CD4-positive, alpha-beta memory T cell (primary cell): ENCODE data around the gene TEX44. TPM values are rescaled to one million over a fixed set of nuclear protein-coding genes. Genes with fewer than 3 reads are reported as not detected.
"Not testable (repeated sequence)": the region's sequence is repeated elsewhere in the genome, so short reads cannot be mapped to it uniquely, and the experiment has no call there.

ENCODE experiments used
- CTCF ChIA-PET: fragments of 350-600 bp; sonication (Branson Sonifier 250); formaldehyde crosslinking; loops from one replicate; lab custom pipeline; 2021; ENCODE audit warnings: inconsistent platforms; ENCODE audit not compliant: partially characterized antibody; lab: Charles Lee
- POLR2A ChIA-PET: fragments of 350-600 bp; sonication (Branson Sonifier 250); formaldehyde crosslinking; loops from one replicate; lab custom pipeline; 2021; ENCODE audit not compliant: partially characterized antibody; lab: Charles Lee
- DNase-seq, 5 donors: peaks; one replicate each; pipeline versions ENCODE4 v3.0.0 to v3.0.0-alpha.2; 2020 to 2022; ENCODE audit warnings: mixed read lengths in 1 of 5
- H3K27ac ChIP-seq: one replicate; pipeline ENCODE4 v1.7.0; 2013; ENCODE audit warnings: low read depth, low read length
- H3K27me3 ChIP-seq: 2 replicates; pipeline ENCODE4 v1.7.0; 2013; ENCODE audit warnings: mild to moderate bottlenecking, low read length, moderate library complexity; ENCODE audit not compliant: insufficient read depth
- H3K36me3 ChIP-seq: 2 replicates; pipeline ENCODE4 v1.7.0; 2013; ENCODE audit warnings: mild to moderate bottlenecking, low read length, moderate library complexity; ENCODE audit not compliant: insufficient read depth
- H3K4me1 ChIP-seq: 2 replicates; pipeline ENCODE4 v1.7.0; 2013; ENCODE audit warnings: mild to moderate bottlenecking, low read length, moderate library complexity; ENCODE audit not compliant: insufficient read depth
- H3K4me3 ChIP-seq, 2 donors: one replicate each; pipeline ENCODE4 v1.7.0; 2013; ENCODE audit warnings: low read length in 2 of 2, mild to moderate bottlenecking in 1 of 2
- H3K9me3 ChIP-seq, 2 donors: one replicate each; pipeline ENCODE4 v1.7.0; 2013; ENCODE audit warnings: low read length in 2 of 2, control low read depth in 1 of 2; ENCODE audit not compliant: control insufficient read depth in 1 of 2
- H3K27ac Mint-ChIP-seq, 7 donors: one replicate each; pipeline ENCODE4 v1.8.0; 2020 to 2021; ENCODE audit warnings: mixed read lengths in 7 of 7, mild to moderate bottlenecking in 6 of 7, inconsistent platforms in 3 of 7, moderate library complexity in 3 of 7
- H3K27me3 Mint-ChIP-seq, 2 donors: one replicate each; pipeline ENCODE4 v1.8.0; 2020 to 2021; ENCODE audit warnings: mixed read lengths in 2 of 2
- H3K36me3 Mint-ChIP-seq, 2 donors: one replicate each; pipeline ENCODE4 v1.8.0; 2020 to 2021; ENCODE audit warnings: mixed read lengths in 2 of 2, inconsistent platforms in 1 of 2, mild to moderate bottlenecking in 1 of 2
- H3K4me1 Mint-ChIP-seq, 4 donors: one replicate each; pipeline ENCODE4 v1.8.0; 2020 to 2021; ENCODE audit warnings: mixed read lengths in 4 of 4, mild to moderate bottlenecking in 1 of 4
- H3K4me3 Mint-ChIP-seq, 8 donors: one replicate each; pipeline ENCODE4 v1.8.0; 2020 to 2021; ENCODE audit warnings: mixed read lengths in 8 of 8, mild to moderate bottlenecking in 7 of 8, moderate library complexity in 6 of 8, inconsistent platforms in 3 of 8
- H3K9me3 Mint-ChIP-seq, 8 donors: one replicate each; pipeline ENCODE4 v1.8.0; 2020 to 2021; ENCODE audit warnings: mixed read lengths in 8 of 8, mild to moderate bottlenecking in 5 of 8, inconsistent platforms in 3 of 8, moderate library complexity in 1 of 8
- intact Hi-C: fragments of 100-400 bp; cut with micrococcal nuclease; formaldehyde crosslinking; loops from one replicate; pipeline ENCODE4 v1.15.1; 2023
- polyA plus RNA-seq, 2 donors: library from polyadenylated mRNA; unstranded; fragments of 300-500 nt; fragmentation: Illumina TruSeq; gene quantifications; one replicate each; pipeline ENCODE4 v1.2.3, GENCODE V29; 2021
- total RNA-seq, 2 experiments: library from RNA; stranded (reverse); gene quantifications; one replicate each; pipeline ENCODE4 v1.2.3, GENCODE V29; 2021

Gene TEX44
- total and polyA plus RNA-seq, 4 experiments from 2014 or later = not detected

GRCh38 chr2:231579560-231579959 lies 13.1 kb upstream of the TEX44 start:
- ChIA-PET POLR2A (no interaction called here), CTCF (no interaction called here)
- H3K4me3 ChIP-seq = no peak overlapping the region
- Mint-ChIP-seq H3K4me3 (no peak overlapping the region), H3K27me3 (peaks cover 6 to 7% of the 10 kb centered on the region in 2 donors), H3K27ac (no peak overlapping the region), H3K9me3 (peaks cover 0 to 3% (median 2%) of the 10 kb centered on the region in 8 donors), H3K4me1 (peaks cover 0 to 2% (median 0%) of the 10 kb centered on the region in 4 donors), H3K36me3 (peaks cover 0 to 3% of the 10 kb centered on the region in 2 donors)
- no peaks in the 10 kb centered on the region for H3K4me1 ChIP-seq
- no peaks in the 10 kb centered on the region for H3K9me3 ChIP-seq
- intact Hi-C loops = no loop called here
- H3K36me3 ChIP-seq = no peaks in the 10 kb centered on the region
- no peak for DNase-seq
- H3K27ac ChIP-seq = no peak overlapping the region
- H3K27me3 ChIP-seq = no peaks in the 10 kb centered on the region

DNA sequence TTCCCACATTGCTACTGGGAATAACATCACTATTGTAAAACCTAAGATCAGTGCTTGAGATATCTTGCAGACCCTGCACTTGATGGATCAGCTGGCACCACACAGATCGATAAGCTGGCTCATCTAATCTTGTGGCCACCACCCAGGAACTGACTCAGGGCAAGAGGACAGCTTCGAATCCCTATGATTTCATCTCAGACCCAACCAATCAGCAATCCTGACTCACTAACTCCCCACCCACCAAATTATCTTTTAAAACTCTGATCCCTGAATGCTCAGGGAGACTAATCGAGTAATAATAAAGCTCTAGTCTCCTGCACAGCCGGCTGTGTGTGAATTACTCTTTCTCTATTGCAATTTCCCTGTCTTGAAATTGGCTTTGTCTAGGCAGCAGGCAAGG lies 11.3 kb upstream of the TEX44 start:
- no peak overlapping the region for H3K27ac Mint-ChIP-seq
- no peaks in the 10 kb centered on the region for H3K36me3 ChIP-seq
- POLR2A ChIA-PET = interaction anchor here (0.6 kb wide), 1 partner anchor 395 kb away, joined by 3 read pairs; no protein-coding TSS in a partner anchor
- H3K9me3 ChIP-seq = no peaks in the 10 kb centered on the region
- no peak overlapping the region for H3K4me3 ChIP-seq
- peaks cover 7 to 12% of the 10 kb centered on the region in 2 donors for H3K27me3 Mint-ChIP-seq
- H3K36me3 Mint-ChIP-seq = peaks cover 0 to 3% of the 10 kb centered on the region in 2 donors
- CTCF ChIA-PET = no interaction called here
- DNase-seq = no peak
- peaks cover 0 to 3% (median 2%) of the 10 kb centered on the region in 8 donors for H3K9me3 Mint-ChIP-seq
- no peaks in the 10 kb centered on the region for H3K4me1 ChIP-seq
- no peak overlapping the region for H3K27ac ChIP-seq
- no peak overlapping the region for H3K4me3 Mint-ChIP-seq
- peaks cover 0 to 2% (median 0%) of the 10 kb centered on the region in 4 donors for H3K4me1 Mint-ChIP-seq
- intact Hi-C loops = no loop called here
- H3K27me3 ChIP-seq = no peaks in the 10 kb centered on the region

GRCh38 chr2:231583982-231584381 lies 8.7 kb upstream of the TEX44 start:
- DNase-seq = no peak
- Histone ChIP-seq H3K27me3 (no peaks in the 10 kb centered on the region), H3K4me1 (no peaks in the 10 kb centered on the region), H3K36me3 (no peaks in the 10 kb centered on the region), H3K27ac (no peak overlapping the region), H3K9me3 (no peaks in the 10 kb centered on the region), H3K4me3 (no peak overlapping the region)
- Mint-ChIP-seq H3K27me3 (peaks cover 7 to 12% of the 10 kb centered on the region in 2 donors), H3K4me3 (no peak overlapping the region), H3K36me3 (peaks cover 0 to 3% of the 10 kb centered on the region in 2 donors), H3K27ac (no peak overlapping the region), H3K4me1 (peaks cover 0 to 2% (median 0%) of the 10 kb centered on the region in 4 donors), H3K9me3 (peaks cover 0 to 3% (median 1%) of the 10 kb centered on the region in 8 donors)
- ChIA-PET CTCF (interaction anchor here (1.0 kb wide), 1 partner anchor 26 kb away, joined by 3 read pairs; no protein-coding TSS in a partner anchor), POLR2A (no interaction called here)
- intact Hi-C loops = no loop called here

GRCh38 chr2:231587744-231588143 lies 4.9 kb upstream of the TEX44 start:
- H3K4me3 ChIP-seq, H3K27ac ChIP-seq, POLR2A ChIA-PET, H3K4me1 ChIP-seq, H3K36me3 ChIP-seq, H3K27ac Mint-ChIP-seq, DNase-seq, H3K9me3 ChIP-seq, H3K27me3 Mint-ChIP-seq, H3K4me3 Mint-ChIP-seq, H3K27me3 ChIP-seq, H3K36me3 Mint-ChIP-seq, H3K9me3 Mint-ChIP-seq, CTCF ChIA-PET, H3K4me1 Mint-ChIP-seq, intact Hi-C loops: not testable (repeated sequence)

DNA sequence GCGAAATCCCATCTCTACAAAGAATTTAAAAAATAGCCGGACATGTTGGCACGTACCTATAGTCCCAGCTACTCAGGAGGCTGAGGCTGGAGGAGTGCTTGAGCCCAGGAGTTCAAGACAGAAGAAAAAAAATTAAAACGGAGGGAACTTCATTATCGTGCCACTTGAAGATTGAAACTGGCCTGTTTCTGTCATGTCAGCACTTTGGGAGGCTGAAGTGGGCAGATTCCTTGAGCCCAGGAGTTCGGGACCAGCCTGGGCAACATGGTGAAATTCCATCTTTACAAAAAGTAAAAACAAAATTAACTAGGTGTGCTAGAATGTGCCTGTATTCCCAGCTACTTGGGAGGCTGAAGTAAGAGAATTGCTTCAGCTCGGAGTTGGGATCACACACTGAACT lies 3.0 kb upstream of the TEX44 start:
- H3K36me3 Mint-ChIP-seq = no peaks in the 10 kb centered on the region
- no peaks in the 10 kb centered on the region for H3K4me1 Mint-ChIP-seq
- intact Hi-C loops = no loop called here
- no peak overlapping the region for H3K4me3 Mint-ChIP-seq
- H3K27me3 Mint-ChIP-seq = peaks cover 0 to 6% of the 10 kb centered on the region in 2 donors
- DNase-seq = no peak
- no peak overlapping the region for H3K27ac Mint-ChIP-seq
- ChIA-PET POLR2A (no interaction called here), CTCF (no interaction called here)
- H3K36me3 ChIP-seq = no peaks in the 10 kb centered on the region
- H3K27me3 ChIP-seq = no peaks in the 10 kb centered on the region
- H3K4me1 ChIP-seq = no peaks in the 10 kb centered on the region
- no peaks in the 10 kb centered on the region for H3K9me3 ChIP-seq
- no peaks in the 10 kb centered on the region for H3K9me3 Mint-ChIP-seq
- no peak overlapping the region for H3K27ac ChIP-seq
- H3K4me3 ChIP-seq = no peak overlapping the region

DNA sequence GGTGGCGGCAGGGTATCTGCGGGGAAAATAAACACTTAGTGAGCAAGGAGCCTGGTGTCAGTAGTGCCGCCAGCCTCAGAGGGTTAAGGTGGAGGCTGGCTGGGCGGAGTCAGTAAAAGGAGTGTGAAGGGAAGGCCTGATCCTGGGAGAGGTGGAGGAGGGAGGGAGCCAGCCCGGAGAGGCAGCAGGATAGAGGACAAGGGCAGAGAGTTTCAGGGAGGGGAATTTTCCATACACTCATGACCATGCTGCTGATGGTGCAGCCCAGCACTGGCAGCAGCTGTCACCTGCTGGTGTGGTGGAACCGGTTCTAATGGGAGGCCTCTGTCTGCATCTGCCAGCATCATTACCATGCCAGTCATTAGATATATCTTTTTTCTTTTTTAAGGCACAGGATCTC lies 2.0 kb upstream of the TEX44 start:
- POLR2A ChIA-PET = no interaction called here
- Mint-ChIP-seq H3K27me3 (peaks cover 0 to 6% of the 10 kb centered on the region in 2 donors), H3K9me3 (no peaks in the 10 kb centered on the region), H3K4me3 (no peak overlapping the region), H3K36me3 (no peaks in the 10 kb centered on the region), H3K4me1 (no peaks in the 10 kb centered on the region), H3K27ac (no peak overlapping the region)
- DNase-seq = no peak
- CTCF ChIA-PET = interaction anchor here (0.8 to 3.4 kb wide), 3 partner anchors 11 to 87 kb away, joined by 3 to 19 read pairs (median 3); no protein-coding TSS in a partner anchor
- H3K4me3 ChIP-seq = no peak overlapping the region
- H3K27ac ChIP-seq = no peak overlapping the region
- no peaks in the 10 kb centered on the region for H3K27me3 ChIP-seq
- no peaks in the 10 kb centered on the region for H3K9me3 ChIP-seq
- no peaks in the 10 kb centered on the region for H3K36me3 ChIP-seq
- no peaks in the 10 kb centered on the region for H3K4me1 ChIP-seq
- intact Hi-C loops = no loop called here

DNA sequence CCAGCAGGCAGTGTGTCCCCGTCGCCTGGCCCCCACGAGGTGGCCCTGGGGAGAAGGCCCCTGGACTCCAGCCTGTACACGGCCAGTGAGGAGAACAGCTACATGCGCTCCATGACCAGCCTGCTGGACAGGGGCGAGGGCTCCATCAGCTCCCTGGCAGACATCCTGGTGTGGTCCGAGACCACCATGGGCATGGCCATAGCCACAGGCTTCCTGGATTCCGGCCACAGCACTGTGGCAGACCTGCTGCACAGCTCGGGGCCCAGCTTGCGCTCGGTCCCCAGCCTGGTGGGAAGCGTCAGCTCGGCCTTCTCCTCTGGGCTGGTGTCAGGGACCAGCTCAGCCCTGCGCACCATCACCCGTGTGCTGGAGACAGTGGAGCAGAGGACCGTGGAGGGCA lies 1.0 kb downstream of the TEX44 start:
- Histone ChIP-seq H3K27ac (no peak overlapping the region), H3K4me3 (no peak overlapping the region), H3K36me3 (no peaks in the 10 kb centered on the region), H3K9me3 (no peaks in the 10 kb centered on the region), H3K4me1 (no peaks in the 10 kb centered on the region), H3K27me3 (no peaks in the 10 kb centered on the region)
- POLR2A ChIA-PET = no interaction called here
- H3K4me1 Mint-ChIP-seq = no peaks in the 10 kb centered on the region
- intact Hi-C loops = no loop called here
- no peaks in the 10 kb centered on the region for H3K9me3 Mint-ChIP-seq
- H3K4me3 Mint-ChIP-seq = no peak overlapping the region
- CTCF ChIA-PET = interaction anchor here (3.4 kb wide), 1 partner anchor 8 kb away, joined by 19 read pairs; no protein-coding TSS in a partner anchor
- H3K27me3 Mint-ChIP-seq = no peaks in the 10 kb centered on the region
- no peaks in the 10 kb centered on the region for H3K36me3 Mint-ChIP-seq
- no peak overlapping the region for H3K27ac Mint-ChIP-seq
- no peak for DNase-seq
